HG02763 (cell line): Measurements from ENCODE around the gene PLXNB2.

ENCODE experiments used
- ATAC-seq: cut with Tn5 transposase; IDR thresholded peaks from one replicate; pipeline ENCODE4 v1.9.1; 2021; ENCODE audit warnings: mild to moderate bottlenecking, moderate library complexity; ENCODE audit not compliant: unreplicated experiment

The PLXNB2 gene

GRCh38 chr22:50253046-50253915 is 54.2 kb downstream of the PLXNB2 start:
- no peak for ATAC-seq

GRCh38 chr22:50252082-50253045 is 55.1 kb downstream of the PLXNB2 start:
- ATAC-seq, result no peak

- peak; percentile 8 for ATAC-seq
Measured at GRCh38 chr22:50251477-50252081, 55.9 kb downstream of the PLXNB2 start.

- ATAC-seq, result peak; percentile 54
Measured at GRCh38 chr22:50250555-50251476, 56.6 kb downstream of the PLXNB2 start, which contains the start of gene HDAC10. HDAC10 (minus strand) TSS chr22:50251265; CDS start chr22:50251032, 233 bp downstream.

GRCh38 chr22:50250249-50250554 is 57.2 kb downstream of the PLXNB2 start:
- ATAC-seq, result no peak

GRCh38 chr22:50249341-50250248 is 57.9 kb downstream of the PLXNB2 start:
- no peak for ATAC-seq

- ATAC-seq, result no peak
Measured at GRCh38 chr22:50248196-50249081, 59.0 kb downstream of the PLXNB2 start.

- ATAC-seq, result no peak
Measured at GRCh38 chr22:50247748-50248147, 59.7 kb downstream of the PLXNB2 start.

GRCh38 chr22:50246242-50247175 is 60.9 kb downstream of the PLXNB2 start:
- ATAC-seq, result no peak

GRCh38 chr22:50245214-50246072 is 62.0 kb downstream of the PLXNB2 start:
- ATAC-seq, result peak; percentile 4

GRCh38 chr22:50244420-50245213 is 62.8 kb downstream of the PLXNB2 start, which contains the start of gene TUBGCP6:
TUBGCP6 (minus strand) TSS chr22:50245023; CDS start chr22:50244459, 564 bp downstream.
- ATAC-seq, result peak; percentile 74

- no peak for ATAC-seq
Measured at GRCh38 chr22:50243685-50244419, 63.6 kb downstream of the PLXNB2 start.

- no peak for ATAC-seq
Measured at GRCh38 chr22:50242406-50242949, 65.0 kb downstream of the PLXNB2 start.

GRCh38 chr22:50238755-50239154 is 68.7 kb downstream of the PLXNB2 start:
- no peak for ATAC-seq
